ENCODE data around the gene NEMP2.

The NEMP2 gene

GRCh38 chr2:190524928-190525327 lies 9.6 kb downstream of the NEMP2 start:
- TF ChIP-seq CTCF (conservative IDR thresholded peaks at IDR 0.05) (no peak), ZFX (IDR thresholded peaks at IDR 0.05) (no peak)
- H3K27ac ChIP-seq: no peak overlapping the region

GRCh38 chr2:190519975-190520767 lies 14.4 kb downstream of the NEMP2 start:
- H3K27ac ChIP-seq: no peak overlapping the region
- TF ChIP-seq ZFX (IDR thresholded peaks at IDR 0.05): no peak
- no peak for TF ChIP-seq CTCF (conservative IDR thresholded peaks at IDR 0.05)

DNA sequence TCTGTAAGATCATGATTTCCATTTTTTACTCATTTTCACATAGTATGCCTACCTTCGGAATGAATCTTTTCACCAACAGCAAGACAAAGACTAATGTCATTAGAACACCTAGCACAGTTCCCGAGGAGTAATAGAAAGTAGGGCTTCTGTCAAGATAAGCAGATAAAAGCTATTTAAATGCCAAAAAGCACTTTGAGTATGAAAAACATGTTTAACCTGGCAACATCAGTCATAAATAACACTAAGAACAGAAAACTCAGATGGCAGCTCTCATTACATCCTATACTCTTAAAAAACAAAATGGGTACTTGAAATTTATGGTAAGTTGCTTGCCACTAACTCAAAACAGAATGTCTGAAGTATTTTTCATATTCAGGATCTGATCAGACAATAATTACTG lies 17.1 kb downstream of the NEMP2 start:
- TF ChIP-seq ZFX (IDR thresholded peaks at IDR 0.05) (no peak), CTCF (conservative IDR thresholded peaks at IDR 0.05) (no peak)
- no peak overlapping the region for H3K27ac ChIP-seq

DNA sequence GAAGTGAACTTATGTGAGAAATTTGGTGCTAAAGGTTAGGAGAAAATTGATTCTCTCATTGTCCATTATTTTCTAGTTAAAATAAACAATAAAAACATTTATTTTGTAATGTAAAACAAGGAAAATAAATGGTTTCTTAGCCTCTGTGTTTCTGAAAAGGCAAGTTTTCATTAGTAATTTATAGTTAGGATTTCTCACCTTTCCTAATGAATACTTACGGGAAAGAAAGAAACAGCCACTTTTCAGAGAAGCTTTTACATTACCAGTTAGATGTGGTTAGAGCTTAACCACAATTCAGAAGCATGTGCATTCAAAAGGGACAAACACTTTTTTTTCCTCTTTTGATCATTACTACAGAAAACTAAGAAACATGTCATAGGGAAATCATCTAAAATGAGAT lies 18.8 kb downstream of the NEMP2 start:
- no peak for TF ChIP-seq ZFX (IDR thresholded peaks at IDR 0.05)
- no peak for TF ChIP-seq CTCF (conservative IDR thresholded peaks at IDR 0.05)
- no peak overlapping the region for H3K27ac ChIP-seq

GRCh38 chr2:190514676-190515075 lies 19.8 kb downstream of the NEMP2 start:
- no peak overlapping the region for H3K27ac ChIP-seq
- TF ChIP-seq ZFX (IDR thresholded peaks at IDR 0.05): no peak

- TF ChIP-seq CTCF (conservative IDR thresholded peaks at IDR 0.05) (no peak), ZFX (IDR thresholded peaks at IDR 0.05) (no peak)
These were observed 20.6 kb downstream of the NEMP2 start for GRCh38 chr2:190513877-190514276.

GRCh38 chr2:190512539-190513095 lies 21.9 kb downstream of the NEMP2 start:
- no peak overlapping the region for H3K27ac ChIP-seq
- TF ChIP-seq ZFX (IDR thresholded peaks at IDR 0.05): no peak
- TF ChIP-seq CTCF (conservative IDR thresholded peaks at IDR 0.05): no peak

More at GRCh38 chr2:190513877-190514276, 20.6 kb downstream of the NEMP2 start:
- H3K27ac ChIP-seq: no peak overlapping the region

DNA sequence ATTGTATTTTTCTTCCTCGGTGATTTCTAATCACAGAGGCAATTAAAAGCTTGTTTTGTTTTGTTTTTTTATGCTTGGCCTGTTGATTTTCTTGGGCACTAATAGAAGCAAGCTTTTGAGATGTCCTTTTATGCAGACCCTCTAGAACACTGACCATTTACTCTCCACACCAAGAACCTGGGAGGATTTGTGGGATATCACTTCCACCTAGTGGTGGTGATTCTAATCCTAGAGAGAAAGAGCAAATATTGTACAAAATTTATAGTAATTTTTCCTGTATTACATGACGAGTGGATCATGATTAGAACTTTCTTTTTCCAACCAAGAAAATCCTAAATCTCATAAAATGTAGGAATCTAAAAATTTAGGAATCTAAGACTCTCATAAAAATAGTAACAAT lies 23.4 kb downstream of the NEMP2 start:
- TF ChIP-seq ZFX (IDR thresholded peaks at IDR 0.05) (no peak), CTCF (conservative IDR thresholded peaks at IDR 0.05) (peak; percentile 54)
- no peak overlapping the region for H3K27ac ChIP-seq

- H3K27ac ChIP-seq: peak overlapping the region; percentile 56
These were observed 24.6 kb downstream of the NEMP2 start for GRCh38 chr2:190509895-190510294.
